SK-N-SH (cell line): ENCODE data around the gene VAMP7.

ENCODE experiments used
- CTCF ChIP-seq: fragments of 200-600 bp; sonication (generic); IDR thresholded peaks from 2 replicates; pipeline ENCODE4 v1.6.1; 2017; ENCODE audit warnings: antibody characterized with exemption, mild to moderate bottlenecking, moderate library complexity
- EZH2phosphoT487 ChIP-seq: fragments of 200-600 bp; sonication (generic); IDR thresholded peaks from 2 replicates; pipeline ENCODE4 v1.6.1; 2017; ENCODE audit warnings: low read depth, mixed run types, mild to moderate bottlenecking, antibody characterized with exemption, moderate library complexity, borderline replicate concordance
- IRF3 ChIP-seq: fragments of 150-350 bp; IDR thresholded peaks from 2 replicates; pipeline ENCODE4 v1.6.1; 2016; ENCODE audit warnings: mild to moderate bottlenecking, low read depth, low read length
- JUND ChIP-seq: IDR thresholded peaks from 2 replicates; pipeline ENCODE4 v1.4.0; 2012
- MAX ChIP-seq: IDR thresholded peaks from 2 replicates; pipeline ENCODE4 v1.4.0; 2012; ENCODE audit warnings: low read depth
- MXI1 ChIP-seq: IDR thresholded peaks from 2 replicates; pipeline ENCODE4 v1.6.1; 2012; ENCODE audit warnings: mild to moderate bottlenecking, low read depth, low read length, improper control_type of control experiment
- TEAD4 ChIP-seq: IDR thresholded peaks from 2 replicates; pipeline ENCODE4 v1.4.0; 2012; ENCODE audit warnings: mild to moderate bottlenecking, borderline replicate concordance; ENCODE audit not compliant: insufficient read depth
- ZBTB33 ChIP-seq: IDR thresholded peaks from 2 replicates; pipeline ENCODE4 v1.4.0; 2012; ENCODE audit warnings: low read depth, borderline replicate concordance

GRCh38 chrX:155967653-155968325 is 86.6 kb downstream of the VAMP7 start:
- TF ChIP-seq CTCF (no peak), ZBTB33 (no peak), JUND (no peak), TEAD4 (no peak), IRF3 (no peak), MAX (no peak), MXI1 (no peak), EZH2phosphoT487 (no peak)
